Right renal pelvis (tissue), 4 donors: ENCODE results near the gene S100G. TPM values are rescaled to one million over a fixed set of nuclear protein-coding genes. Genes with fewer than 3 reads are reported as not detected.

Source experiments
- DNase-seq, 4 donors: peaks; one replicate each; pipeline ENCODE4 v3.0.0-alpha.2; 2013; ENCODE audit warnings: low read depth in 4 of 4, low spot score in 3 of 4, missing footprints in 1 of 4
- polyA plus RNA-seq, 4 donors: library from polyadenylated mRNA; unstranded; fragments of 120-200 nt; gene quantifications; one replicate each; pipeline ENCODE4 v1.2.1, GENCODE V29; 2013; ENCODE audit not compliant: insufficient read length in 4 of 4

The S100G gene
- polyA plus RNA-seq, 4 donors = not detected

GRCh38 chrX:16646366-16647138 is 3.4 kb upstream of the S100G start:
- DNase-seq = no peak

- DNase-seq = no peak
Measured at GRCh38 chrX:16651391-16652024, 1.6 kb downstream of the S100G start.

- DNase-seq = no peak
Measured at GRCh38 chrX:16653424-16653823, 3.5 kb downstream of the S100G start.

GRCh38 chrX:16654093-16654492 is 4.1 kb downstream of the S100G start:
- no peak for DNase-seq

GRCh38 chrX:16658284-16658683 is 8.3 kb downstream of the S100G start:
- DNase-seq = no peak

- DNase-seq = no peak
Measured at GRCh38 chrX:16659321-16659720, 9.4 kb downstream of the S100G start.

- no peak for DNase-seq
Measured at GRCh38 chrX:16661495-16661894, 11.5 kb downstream of the S100G start.

- no peak for DNase-seq
Measured at GRCh38 chrX:16662402-16662801, 12.4 kb downstream of the S100G start.

GRCh38 chrX:16664074-16664473 is 14.1 kb downstream of the S100G start:
- DNase-seq = no peak

- DNase-seq = no peak
Measured at GRCh38 chrX:16664626-16665025, 14.7 kb downstream of the S100G start.

- no peak for DNase-seq
Measured at GRCh38 chrX:16665089-16665488, 15.1 kb downstream of the S100G start.

GRCh38 chrX:16666541-16666940 is 16.6 kb downstream of the S100G start:
- DNase-seq = no peak

GRCh38 chrX:16671005-16671404 is 21.0 kb downstream of the S100G start:
- DNase-seq = peak in 3 of 4 donors; percentile 16 to 22 (median 18)

- DNase-seq = no peak
Measured at GRCh38 chrX:16678689-16679088, 28.7 kb downstream of the S100G start.

- DNase-seq = no peak
Measured at GRCh38 chrX:16683007-16683664, 33.2 kb downstream of the S100G start.

GRCh38 chrX:16687514-16687913 is 37.6 kb downstream of the S100G start:
- DNase-seq = no peak

GRCh38 chrX:16695079-16695676 is 45.2 kb downstream of the S100G start:
- no peak for DNase-seq

- DNase-seq = no peak
Measured at GRCh38 chrX:16696956-16697355, 47.0 kb downstream of the S100G start.

GRCh38 chrX:16699389-16699788 is 49.4 kb downstream of the S100G start:
- no peak for DNase-seq

- no peak for DNase-seq
Measured at GRCh38 chrX:16700734-16701133, 50.8 kb downstream of the S100G start.
